Suprapubic skin (tissue), 4 donors: ENCODE results near the gene ANKFN1. TPM values are rescaled to one million over a fixed set of nuclear protein-coding genes. Genes with fewer than 3 reads are reported as not detected.

Experiments used
- DNase-seq, 2 donors: peaks; one replicate each; pipeline ENCODE4 v3.0.0-alpha.2; 2019; ENCODE audit warnings: low spot score in 2 of 2
- H3K27ac ChIP-seq: fragments of 200-600 bp; sonication (generic); one replicate; pipeline ENCODE4 v1.5.1; 2019
- H3K27me3 ChIP-seq: fragments of 200-600 bp; sonication (generic); one replicate; pipeline ENCODE4 v1.5.1; 2019
- H3K36me3 ChIP-seq: fragments of 200-600 bp; sonication (generic); one replicate; pipeline ENCODE4 v1.5.1; 2019
- H3K4me1 ChIP-seq: fragments of 200-600 bp; sonication (generic); one replicate; pipeline ENCODE4 v1.5.1; 2019
- H3K4me3 ChIP-seq: fragments of 200-600 bp; sonication (generic); one replicate; pipeline ENCODE4 v1.5.1; 2019; ENCODE audit warnings: mild to moderate bottlenecking
- H3K9me3 ChIP-seq: fragments of 200-600 bp; sonication (generic); one replicate; pipeline ENCODE4 v1.5.1; 2019
- EP300 ChIP-seq: sonication (generic); formaldehyde crosslinking; IDR thresholded peaks from one replicate; pipeline ENCODE4 v1.6.1; 2017; ENCODE audit warnings: antibody characterized with exemption
- POLR2A ChIP-seq, 2 donors: fragments of 450-650 bp; IDR thresholded peaks; one replicate each; pipeline ENCODE4 v1.6.1; 2017; ENCODE audit warnings: antibody characterized with exemption in 2 of 2, mild to moderate bottlenecking in 2 of 2, moderate library complexity in 2 of 2
- POLR2AphosphoS5 ChIP-seq, 3 donors: sonication (generic); formaldehyde crosslinking; IDR thresholded peaks; one replicate each; pipeline ENCODE4 v1.6.1; 2017; ENCODE audit warnings: antibody characterized with exemption in 3 of 3
- WGBS: methylation state at CpG from one replicate; pipeline ENCODE4 v1.1.5; 2018; 5-methylcytosine and 5-hydroxymethylcytosine counted together
- total RNA-seq, 4 donors: library from RNA; depleted of rRNA; stranded (reverse); fragments of >200 nt; gene quantifications; one replicate each; pipeline ENCODE4 v1.1.0, GENCODE V29; 2016
- TF ChIP-seq, protein P1 (sequence below), 2 donors: fragments of 200-600 bp in 1 of 2; fragments of 450-650 bp in 1 of 2; sonication (generic) in 1 of 2; IDR thresholded peaks; one replicate each; pipeline ENCODE4 v1.5.1; 2016 to 2019; ENCODE audit warnings: antibody characterized with exemption in 2 of 2, mild to moderate bottlenecking in 1 of 2, moderate library complexity in 1 of 2

ANKFN1 gene
- total RNA-seq, 4 donors from 2014 or later = 0.81 to 3.1 (median 1.7) TPM

- DNase-seq = no peak
- H3K4me1 ChIP-seq = no peaks in the 10 kb centered on the region
- no peaks in the 10 kb centered on the region for H3K27me3 ChIP-seq
- no peak overlapping the region for H3K27ac ChIP-seq
- no peaks in the 10 kb centered on the region for H3K9me3 ChIP-seq
- H3K4me3 ChIP-seq = no peak overlapping the region
- 78% methylated on average over 5 of the region's 5 CpGs for WGBS
- no peaks in the 10 kb centered on the region for H3K36me3 ChIP-seq
- TF ChIP-seq POLR2A (IDR thresholded peaks at IDR 0.05) = no peak
- TF ChIP-seq, protein P1, sequence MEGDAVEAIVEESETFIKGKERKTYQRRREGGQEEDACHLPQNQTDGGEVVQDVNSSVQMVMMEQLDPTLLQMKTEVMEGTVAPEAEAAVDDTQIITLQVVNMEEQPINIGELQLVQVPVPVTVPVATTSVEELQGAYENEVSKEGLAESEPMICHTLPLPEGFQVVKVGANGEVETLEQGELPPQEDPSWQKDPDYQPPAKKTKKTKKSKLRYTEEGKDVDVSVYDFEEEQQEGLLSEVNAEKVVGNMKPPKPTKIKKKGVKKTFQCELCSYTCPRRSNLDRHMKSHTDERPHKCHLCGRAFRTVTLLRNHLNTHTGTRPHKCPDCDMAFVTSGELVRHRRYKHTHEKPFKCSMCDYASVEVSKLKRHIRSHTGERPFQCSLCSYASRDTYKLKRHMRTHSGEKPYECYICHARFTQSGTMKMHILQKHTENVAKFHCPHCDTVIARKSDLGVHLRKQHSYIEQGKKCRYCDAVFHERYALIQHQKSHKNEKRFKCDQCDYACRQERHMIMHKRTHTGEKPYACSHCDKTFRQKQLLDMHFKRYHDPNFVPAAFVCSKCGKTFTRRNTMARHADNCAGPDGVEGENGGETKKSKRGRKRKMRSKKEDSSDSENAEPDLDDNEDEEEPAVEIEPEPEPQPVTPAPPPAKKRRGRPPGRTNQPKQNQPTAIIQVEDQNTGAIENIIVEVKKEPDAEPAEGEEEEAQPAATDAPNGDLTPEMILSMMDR (IDR thresholded peaks at IDR 0.05) = no peak
- no peak for TF ChIP-seq POLR2AphosphoS5 (IDR thresholded peaks at IDR 0.05)
- TF ChIP-seq EP300 = no peak
These were observed 157.5 kb downstream of the ANKFN1 start for GRCh38 chr17:56310782-56311181.

GRCh38 chr17:56313201-56313600, 159.9 kb downstream of the ANKFN1 start:
- Histone ChIP-seq H3K4me1 (no peaks in the 10 kb centered on the region), H3K4me3 (no peak overlapping the region), H3K36me3 (no peaks in the 10 kb centered on the region), H3K27ac (no peak overlapping the region), H3K27me3 (no peaks in the 10 kb centered on the region), H3K9me3 (no peaks in the 10 kb centered on the region)
- DNase-seq = no peak
- TF ChIP-seq EP300 (no peak), POLR2AphosphoS5 (IDR thresholded peaks at IDR 0.05) (no peak), POLR2A (IDR thresholded peaks at IDR 0.05) (no peak)
- TF ChIP-seq, protein P1 (IDR thresholded peaks at IDR 0.05) = no peak

DNA sequence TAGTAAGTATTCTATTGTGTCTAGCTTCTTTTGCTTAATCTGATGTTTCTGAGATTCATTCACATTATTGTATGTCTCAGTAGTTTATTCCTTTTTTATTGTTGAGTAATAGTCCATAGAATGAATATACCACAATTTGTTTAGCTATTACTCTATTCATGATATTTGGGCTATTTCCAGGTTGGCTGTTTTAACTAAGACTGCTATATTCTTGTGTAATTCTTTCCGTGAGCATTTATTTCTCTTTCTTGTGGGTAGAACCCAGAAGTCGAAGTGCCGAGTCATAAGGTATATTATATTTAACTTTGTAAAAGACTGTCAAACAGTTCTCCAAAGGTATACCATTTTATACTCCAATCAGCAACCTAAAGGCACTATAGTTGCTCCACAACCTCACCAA, 160.8 kb downstream of the ANKFN1 start:
- Histone ChIP-seq H3K27ac (no peak overlapping the region), H3K4me1 (no peaks in the 10 kb centered on the region)

DNA sequence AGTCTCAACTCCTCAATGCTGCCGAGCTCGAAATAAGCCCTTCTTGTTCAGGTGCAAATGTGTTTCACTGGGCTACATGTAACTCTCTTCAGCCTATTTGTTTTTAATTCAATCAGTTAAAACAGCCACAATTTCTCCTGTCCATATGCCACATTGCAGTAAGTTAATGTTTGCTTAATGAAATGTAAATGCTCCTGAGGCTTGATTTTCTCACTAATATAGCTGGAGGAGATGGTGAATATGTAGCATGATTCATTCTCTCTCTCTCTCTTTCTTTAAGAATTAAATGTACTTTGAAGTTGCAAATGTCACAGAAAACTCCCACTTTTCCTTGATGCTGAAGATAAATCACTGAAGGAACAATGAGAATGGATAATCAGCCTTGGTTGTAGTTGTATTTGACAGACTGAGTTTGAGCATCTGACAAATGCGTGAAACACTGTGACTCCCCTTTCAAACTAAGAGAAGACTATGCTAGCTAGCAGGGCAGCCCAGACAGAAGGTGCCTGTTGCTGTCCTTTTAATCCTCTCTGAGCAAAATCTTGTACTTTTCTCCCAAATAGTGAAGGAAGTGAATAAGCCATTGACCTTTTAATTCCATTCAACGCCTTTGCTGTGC, 161.8 kb downstream of the ANKFN1 start:
- TF ChIP-seq EP300 (no peak), POLR2AphosphoS5 (IDR thresholded peaks at IDR 0.05) (no peak), POLR2A (IDR thresholded peaks at IDR 0.05) (no peak)
- TF ChIP-seq, protein P1 (IDR thresholded peaks at IDR 0.05) = no peak
- H3K36me3 ChIP-seq = no peaks in the 10 kb centered on the region
- H3K27ac ChIP-seq = no peak overlapping the region
- no peaks in the 10 kb centered on the region for H3K27me3 ChIP-seq
- DNase-seq = no peak
- WGBS = 70% methylated on average over 4 of the region's 4 CpGs
- no peaks in the 10 kb centered on the region for H3K9me3 ChIP-seq
- no peak overlapping the region for H3K4me3 ChIP-seq
- no peaks in the 10 kb centered on the region for H3K4me1 ChIP-seq

More for the DNA sequence above, 160.8 kb downstream of the ANKFN1 start:
- 54% methylated on average over 3 of the region's 3 CpGs for WGBS
- Histone ChIP-seq H3K4me3 (no peak overlapping the region), H3K36me3 (no peaks in the 10 kb centered on the region), H3K9me3 (no peaks in the 10 kb centered on the region), H3K27me3 (no peaks in the 10 kb centered on the region)
- TF ChIP-seq POLR2AphosphoS5 (IDR thresholded peaks at IDR 0.05) = no peak
- TF ChIP-seq, protein P1 (IDR thresholded peaks at IDR 0.05) = no peak
- no peak for TF ChIP-seq POLR2A (IDR thresholded peaks at IDR 0.05)
- no peak for TF ChIP-seq EP300
- DNase-seq = no peak

DNA sequence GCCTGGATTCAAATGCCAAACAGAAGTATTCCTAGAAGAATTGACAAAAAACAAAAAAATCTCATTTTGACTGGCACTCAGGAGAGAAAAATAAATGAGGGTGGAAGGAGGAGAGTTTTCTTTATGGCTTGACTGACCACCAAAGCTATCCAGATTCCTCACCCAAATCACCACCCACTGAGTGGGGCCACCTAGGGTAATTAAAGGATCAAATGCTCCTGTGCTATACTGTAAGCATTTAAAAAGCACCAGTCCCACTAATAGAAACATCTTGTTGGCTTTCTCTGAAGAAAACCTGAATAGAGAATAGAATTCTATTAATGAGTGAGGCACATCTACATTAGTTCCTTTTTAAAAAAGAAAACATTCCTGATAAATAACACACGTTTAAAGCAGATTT, 163.3 kb downstream of the ANKFN1 start:
- DNase-seq = no peak
- H3K36me3 ChIP-seq = no peaks in the 10 kb centered on the region
- no peaks in the 10 kb centered on the region for H3K27me3 ChIP-seq
- TF ChIP-seq, protein P1 (IDR thresholded peaks at IDR 0.05) = no peak
- TF ChIP-seq POLR2AphosphoS5 (IDR thresholded peaks at IDR 0.05) (no peak), EP300 (no peak), POLR2A (IDR thresholded peaks at IDR 0.05) (no peak)
- 69% methylated on average over 1 of the region's 1 CpG for WGBS
- H3K9me3 ChIP-seq = no peaks in the 10 kb centered on the region
- no peak overlapping the region for H3K27ac ChIP-seq
- no peaks in the 10 kb centered on the region for H3K4me1 ChIP-seq
- no peak overlapping the region for H3K4me3 ChIP-seq
